HG02840 (cell line): Measurements from ENCODE around the gene VIT.

Experiments
- ATAC-seq: cut with Tn5 transposase; IDR thresholded peaks from one replicate; pipeline ENCODE4 v1.9.1; 2021; ENCODE audit warnings: mild to moderate bottlenecking, moderate library complexity, moderate number of reproducible peaks; ENCODE audit not compliant: unreplicated experiment, low FRiP score

VIT gene

GRCh38 chr2:36708041-36708741 lies 11.7 kb downstream of the VIT start:
- ATAC-seq = no peak

DNA sequence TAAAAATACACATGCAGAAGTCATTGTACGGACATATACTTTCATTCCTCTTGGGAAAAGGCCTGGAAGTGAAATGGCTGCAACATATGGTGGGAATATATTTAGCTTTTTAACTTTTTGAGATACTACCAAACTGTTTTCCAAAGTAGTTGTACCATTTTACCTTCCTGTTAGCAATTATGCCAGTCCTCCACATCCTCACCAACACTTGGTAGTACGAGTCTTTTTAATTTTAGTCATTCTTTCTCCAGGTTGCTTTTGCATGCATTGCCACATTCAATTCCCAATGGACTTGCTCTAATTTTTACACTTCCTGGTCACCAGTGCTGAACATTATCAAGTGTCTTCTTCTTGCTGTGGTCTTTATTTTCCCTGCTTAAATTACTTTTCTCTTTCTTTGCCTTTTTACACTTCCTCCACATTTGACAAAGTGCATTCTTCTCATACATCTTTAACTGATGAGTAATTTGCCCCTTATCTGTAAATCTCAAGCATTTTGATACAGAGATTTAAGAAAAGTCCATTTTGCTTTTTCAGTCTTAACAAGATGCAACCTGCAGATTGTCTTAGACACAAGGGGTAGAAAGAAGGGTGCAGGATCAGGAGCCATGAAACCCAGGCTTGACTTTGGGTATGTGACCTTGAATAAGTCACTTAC lies 14.5 kb downstream of the VIT start:
- no peak for ATAC-seq

- no peak for ATAC-seq
Observed at GRCh38 chr2:36711741-36712314, 15.3 kb downstream of the VIT start.

GRCh38 chr2:36713310-36713709 lies 16.8 kb downstream of the VIT start:
- no peak for ATAC-seq

DNA sequence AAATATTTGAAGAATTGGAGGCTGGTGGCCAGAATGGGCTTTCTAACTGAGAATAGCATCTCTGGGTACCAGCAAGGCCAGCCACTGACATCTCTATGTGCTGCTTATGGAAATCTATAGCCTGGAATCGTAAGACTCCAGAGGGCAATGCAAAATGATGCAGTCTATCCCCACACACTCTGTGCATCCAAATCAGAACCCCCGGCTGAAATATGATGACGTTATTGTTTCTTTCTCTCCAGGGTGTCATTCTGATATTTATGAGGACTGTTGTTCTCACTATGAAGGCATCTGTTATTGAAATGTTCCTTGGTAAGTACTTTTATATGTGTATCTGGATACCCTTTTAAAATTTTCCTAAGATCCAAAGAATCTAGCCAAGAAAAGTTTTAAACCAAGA lies 19.6 kb downstream of the VIT start:
- ATAC-seq = no peak

DNA sequence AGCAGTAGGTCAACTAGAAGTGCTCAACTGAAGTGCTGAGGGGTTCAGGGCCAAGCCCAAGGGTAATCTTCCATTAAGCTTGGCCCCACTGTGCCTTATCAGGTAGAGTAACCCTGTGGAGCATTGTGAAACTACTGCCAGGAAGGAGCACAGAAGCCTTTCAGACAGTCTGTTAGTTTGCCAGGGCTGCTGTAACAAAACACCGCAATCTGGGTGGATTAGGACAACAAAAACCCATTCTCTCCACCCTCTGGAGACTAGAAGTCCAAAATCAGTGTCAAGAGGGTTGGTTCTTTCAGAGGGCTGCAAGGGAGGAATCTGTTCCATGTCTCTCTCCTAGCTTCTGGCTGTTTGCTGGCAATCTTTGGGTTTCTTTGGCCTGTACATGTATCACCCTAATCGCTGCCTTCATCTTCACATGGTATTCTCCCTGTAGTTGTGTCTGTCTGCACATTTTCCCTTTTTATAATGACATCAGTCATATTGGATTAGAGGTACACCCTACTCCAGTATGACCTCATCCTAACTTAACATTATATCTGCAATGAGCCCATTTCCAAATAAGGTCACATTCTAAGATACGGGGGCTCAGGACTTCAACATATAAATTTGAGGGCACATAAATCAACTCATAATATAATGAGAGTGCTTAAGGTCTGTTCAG lies 21.2 kb downstream of the VIT start:
- ATAC-seq = no peak

GRCh38 chr2:36727550-36727949 lies 31.0 kb downstream of the VIT start:
- no peak for ATAC-seq

- ATAC-seq = no peak
Observed at GRCh38 chr2:36729067-36729466, 32.6 kb downstream of the VIT start.

DNA sequence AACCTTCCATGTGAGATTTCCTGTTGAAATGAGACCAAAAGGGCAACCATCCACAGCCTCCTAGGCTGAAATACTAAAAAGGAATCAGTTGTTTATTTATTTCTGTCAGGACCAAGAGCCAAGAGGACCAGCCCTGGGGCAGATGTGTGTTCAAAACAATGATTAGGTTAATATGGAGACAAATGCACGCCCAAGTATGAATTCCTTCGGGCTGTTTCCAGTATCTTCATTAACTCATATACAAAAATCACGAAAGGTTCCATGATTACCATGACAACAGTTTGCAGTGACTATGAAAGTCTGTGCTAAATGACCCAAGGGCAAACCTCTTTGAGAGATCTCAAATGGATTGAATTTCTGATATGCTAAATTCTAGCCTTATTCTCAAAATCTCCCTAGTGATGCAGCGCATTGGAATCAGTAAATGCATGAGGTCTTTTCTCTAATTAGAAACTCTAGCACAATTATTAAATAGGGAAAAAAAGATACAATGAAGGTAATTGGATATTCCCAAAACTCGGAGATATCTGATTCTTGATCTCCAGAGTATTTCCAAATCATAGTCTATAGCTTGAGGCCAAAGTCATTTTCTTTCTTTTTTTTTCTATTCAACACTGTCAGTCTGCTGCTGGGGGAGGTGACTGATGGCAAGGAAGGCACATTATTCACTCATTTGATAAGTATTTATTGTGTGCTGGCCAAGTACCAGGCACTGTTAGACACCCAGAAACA lies 35.6 kb downstream of the VIT start:
- ATAC-seq = no peak

DNA sequence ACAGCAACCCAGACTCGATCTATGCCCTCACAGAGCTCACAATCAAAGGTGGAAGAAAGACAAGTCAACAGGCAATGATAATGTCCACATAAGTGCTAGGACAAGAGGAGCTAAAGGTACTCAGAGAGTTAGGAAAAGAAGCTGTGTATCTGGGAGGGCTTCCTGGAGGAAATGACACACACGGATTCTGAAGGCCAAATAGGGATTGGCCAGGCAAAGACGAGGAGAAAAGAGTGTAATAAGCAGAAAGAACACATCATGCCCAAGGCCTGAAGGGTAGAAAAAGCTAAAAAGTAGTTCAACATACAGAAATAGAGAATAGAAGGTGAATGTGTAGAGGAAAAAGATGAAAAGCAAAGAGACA lies 36.1 kb downstream of the VIT start:
- ATAC-seq = no peak

DNA sequence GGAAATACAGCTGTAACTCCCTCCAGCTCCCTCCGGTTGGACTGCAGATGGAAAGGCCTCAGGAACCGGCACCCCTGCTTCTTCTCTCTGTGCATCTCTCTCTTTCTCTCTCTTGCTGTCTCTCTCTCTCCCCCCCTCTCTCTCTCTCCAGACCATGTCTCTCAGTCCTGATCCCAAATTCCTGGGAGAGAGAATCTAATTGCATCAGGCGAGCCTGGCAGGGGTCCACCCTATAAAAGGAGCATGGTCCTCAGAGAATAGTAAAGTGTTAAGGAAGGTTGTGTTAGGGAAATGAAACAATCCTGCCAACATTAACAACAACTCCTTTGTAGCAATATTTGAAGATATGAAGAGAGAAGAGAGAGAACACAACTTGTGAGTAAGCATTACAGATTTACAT lies 36.7 kb downstream of the VIT start:
- ATAC-seq = no peak

DNA sequence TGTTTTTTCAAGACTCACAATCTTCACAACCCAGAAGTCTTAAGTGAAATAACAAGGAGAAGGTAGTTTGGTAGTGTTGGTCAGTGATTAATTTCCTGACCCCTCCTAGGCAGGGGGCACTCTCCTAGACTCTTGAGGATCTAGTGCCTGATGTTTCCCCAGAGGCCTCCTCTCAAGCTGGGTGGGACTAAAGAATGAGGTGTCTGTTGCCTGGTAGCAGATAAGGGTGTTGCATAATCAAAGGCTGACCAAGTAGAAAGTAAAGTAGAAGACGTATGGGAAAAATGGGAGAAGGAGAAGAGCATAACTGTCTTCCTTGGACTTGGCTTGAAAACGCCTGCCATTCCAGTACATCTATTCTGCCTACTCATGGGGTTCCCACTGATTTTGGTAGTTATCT lies 37.8 kb downstream of the VIT start:
- ATAC-seq = no peak

- no peak for ATAC-seq
Observed at GRCh38 chr2:36737131-36737750, 40.7 kb downstream of the VIT start.

GRCh38 chr2:36740061-36740460 lies 43.6 kb downstream of the VIT start:
- ATAC-seq = no peak

- no peak for ATAC-seq
Observed at GRCh38 chr2:36741188-36741837, 44.8 kb downstream of the VIT start.

GRCh38 chr2:36743954-36744353 lies 47.4 kb downstream of the VIT start:
- ATAC-seq = no peak

DNA sequence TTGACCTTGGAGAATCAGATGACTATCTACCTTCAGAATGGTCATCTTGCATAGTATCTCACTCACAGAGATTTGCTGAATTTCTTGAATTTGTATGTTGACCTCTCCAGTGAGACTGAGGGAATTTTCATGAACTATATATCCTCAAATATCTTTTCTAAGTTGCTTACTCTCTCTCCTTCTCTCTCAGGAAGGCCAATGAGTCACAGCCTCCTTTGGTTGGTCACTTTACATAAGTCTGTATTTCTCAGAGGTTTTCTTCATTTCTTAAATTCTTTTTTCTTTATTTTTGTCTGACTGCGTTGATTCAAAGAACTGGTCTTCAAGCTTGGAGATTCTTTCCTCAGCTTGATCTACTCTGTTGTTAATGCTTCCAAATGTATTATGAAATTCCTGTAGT lies 51.7 kb downstream of the VIT start:
- ATAC-seq = no peak

GRCh38 chr2:36750101-36750500 lies 53.6 kb downstream of the VIT start:
- ATAC-seq = no peak

- ATAC-seq = no peak
Observed at GRCh38 chr2:36753706-36754221, 57.3 kb downstream of the VIT start.

GRCh38 chr2:36754578-36754977 lies 58.1 kb downstream of the VIT start:
- ATAC-seq = no peak
